ENCODE data around the gene METAP1D.
A peak's percentile ranks its signal among the peaks of the same experiment; 100 is the strongest.

Gene METAP1D

DNA sequence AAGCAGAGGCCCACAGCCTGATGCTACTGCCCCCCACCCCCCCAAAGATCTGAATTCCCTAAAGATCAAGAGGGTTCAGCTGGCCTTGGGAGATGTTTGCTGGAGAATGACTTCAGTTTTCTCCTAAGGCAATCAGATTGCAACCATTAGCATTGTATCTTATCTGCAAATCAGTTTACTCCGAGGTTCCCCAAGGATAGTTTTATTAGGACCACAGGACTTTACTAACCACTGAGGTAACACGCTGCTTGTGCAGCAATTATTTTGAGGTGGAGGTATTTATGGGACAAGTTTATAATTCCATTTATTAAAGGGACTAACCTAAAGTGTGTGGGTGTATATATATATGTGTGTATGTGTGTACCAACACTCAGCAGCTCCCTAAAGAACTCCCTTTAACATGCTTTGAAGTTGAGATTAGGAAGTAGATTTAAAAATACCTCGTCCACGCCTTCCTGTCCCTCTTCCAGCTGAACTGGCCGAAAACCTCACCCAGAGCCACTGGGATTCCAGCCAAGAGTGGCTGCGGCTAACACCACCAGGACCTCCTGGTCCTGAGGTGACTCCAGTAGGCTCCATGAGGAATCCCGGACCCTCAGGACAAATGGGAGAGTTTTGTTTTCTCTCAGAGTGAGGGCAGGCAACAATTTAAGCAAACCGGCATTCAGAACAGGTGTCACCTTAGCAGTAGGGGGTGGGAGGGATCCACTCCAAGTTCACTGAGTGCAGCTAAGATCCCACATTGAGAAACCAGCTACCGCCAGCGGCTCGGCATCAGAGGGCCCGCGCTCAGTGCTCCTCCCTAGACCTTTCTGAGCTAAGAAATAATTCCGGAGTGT lies 82.6 kb downstream of the METAP1D start:
- DNase-seq: no peak

- DNase-seq: no peak
Observed at GRCh38 chr2:172082944-172083627, 83.3 kb downstream of the METAP1D start.

DNA sequence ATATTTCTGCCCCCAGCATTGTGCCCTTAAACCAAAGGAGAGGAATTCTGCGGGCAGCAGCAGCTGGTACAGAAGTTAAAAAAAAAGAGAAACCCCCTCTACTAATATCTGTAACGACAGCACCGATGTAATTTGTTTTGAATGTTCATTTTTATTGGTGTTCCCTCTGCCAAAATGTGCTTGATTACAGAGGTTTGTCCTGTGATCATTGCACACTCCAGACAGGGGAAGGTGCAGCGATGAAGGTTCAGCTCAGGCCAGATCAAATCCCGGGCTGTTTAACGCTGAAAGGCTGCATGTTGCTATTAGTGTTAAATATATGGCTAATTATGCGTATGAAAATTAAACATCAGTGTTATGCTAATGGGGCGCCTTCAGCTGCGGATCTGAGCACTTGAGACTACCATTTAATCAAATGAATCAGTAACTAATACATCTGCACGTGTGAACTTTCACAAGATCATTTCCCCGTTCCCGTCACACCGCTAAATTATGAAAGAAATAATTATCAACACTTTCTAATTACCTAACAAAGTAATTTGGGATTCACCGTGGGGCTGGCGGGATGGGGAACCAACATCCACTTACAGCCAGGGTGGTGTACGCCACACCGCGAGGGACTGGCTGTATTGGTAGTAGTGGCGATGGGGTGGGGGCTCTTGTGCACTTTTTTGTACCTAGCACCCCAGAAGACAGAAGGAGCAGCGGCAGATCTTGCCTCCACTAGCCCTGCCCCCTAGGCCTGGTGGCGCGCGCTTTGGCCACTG lies 84.1 kb downstream of the METAP1D start:
- no peak for DNase-seq

DNA sequence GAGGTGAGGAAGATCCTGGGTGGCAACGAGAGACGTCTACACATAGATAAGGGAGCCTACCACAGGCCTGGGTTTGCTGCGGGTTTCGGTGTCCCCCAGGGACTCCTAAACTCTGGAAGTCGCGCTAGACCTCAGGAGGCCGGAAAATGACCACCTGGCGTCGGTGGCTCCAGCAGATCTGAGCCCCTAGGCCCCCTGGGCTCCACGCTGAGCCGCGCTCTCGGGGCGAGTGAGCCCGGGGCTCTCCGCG lies 84.6 kb downstream of the METAP1D start:
- DNase-seq: no peak

- peak; percentile 78 for DNase-seq
Observed at GRCh38 chr2:172084645-172085459, 85.1 kb downstream of the METAP1D start.

GRCh38 chr2:172085460-172086159 lies 85.9 kb downstream of the METAP1D start, which contains the start of gene DLX1:
Gene DLX1, plus strand, starts transcription at chr2:172085507. Its CDS starts 171 bp downstream, at chr2:172085678.
- peak; percentile 64 for DNase-seq

DNA sequence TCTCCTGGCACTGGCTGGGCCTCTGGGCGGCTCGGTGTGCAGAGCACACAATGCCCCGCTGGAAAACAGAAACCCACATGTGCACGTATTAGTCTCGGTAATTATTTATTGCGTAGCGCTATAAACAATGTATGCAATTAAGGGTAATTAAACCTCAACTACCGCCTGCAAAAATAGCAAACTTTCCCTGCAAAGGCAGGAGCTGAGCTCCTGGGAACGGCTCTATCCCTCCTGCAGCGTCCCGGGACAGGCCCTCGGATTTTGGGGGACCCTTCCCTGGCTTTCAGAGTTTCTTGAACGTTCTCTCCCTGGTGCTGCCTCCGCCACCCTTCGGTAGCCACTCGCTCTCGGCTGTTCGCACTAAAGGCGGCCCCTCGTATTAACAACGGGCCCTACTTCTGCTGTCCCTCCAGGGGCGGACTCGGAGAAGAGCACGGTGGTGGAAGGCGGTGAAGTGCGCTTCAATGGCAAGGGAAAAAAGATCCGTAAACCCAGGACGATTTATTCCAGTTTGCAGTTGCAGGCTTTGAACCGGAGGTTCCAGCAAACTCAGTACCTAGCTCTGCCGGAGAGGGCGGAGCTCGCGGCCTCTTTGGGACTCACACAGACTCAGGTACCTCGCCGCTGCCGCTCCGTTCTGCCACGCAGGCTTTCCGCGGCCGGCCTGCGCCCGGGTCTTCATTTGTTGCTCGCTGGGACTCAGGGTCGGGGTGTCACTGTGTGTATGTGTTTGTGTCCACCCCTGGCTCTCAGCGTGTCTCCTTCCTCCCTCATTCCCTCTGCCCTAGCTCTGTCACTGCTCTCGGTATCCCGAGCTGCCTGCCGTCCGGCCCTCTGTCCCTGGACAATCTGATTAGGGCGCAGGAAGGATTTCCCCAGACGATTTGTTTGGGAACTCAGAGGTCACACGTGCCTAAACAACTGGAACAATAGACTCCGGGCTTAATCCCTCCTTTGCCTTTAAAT lies 86.8 kb downstream of the METAP1D start:
- DNase-seq: peak; percentile 80

- DNase-seq: peak; percentile 55
Observed at GRCh38 chr2:172087207-172087779, 87.5 kb downstream of the METAP1D start.

DNA sequence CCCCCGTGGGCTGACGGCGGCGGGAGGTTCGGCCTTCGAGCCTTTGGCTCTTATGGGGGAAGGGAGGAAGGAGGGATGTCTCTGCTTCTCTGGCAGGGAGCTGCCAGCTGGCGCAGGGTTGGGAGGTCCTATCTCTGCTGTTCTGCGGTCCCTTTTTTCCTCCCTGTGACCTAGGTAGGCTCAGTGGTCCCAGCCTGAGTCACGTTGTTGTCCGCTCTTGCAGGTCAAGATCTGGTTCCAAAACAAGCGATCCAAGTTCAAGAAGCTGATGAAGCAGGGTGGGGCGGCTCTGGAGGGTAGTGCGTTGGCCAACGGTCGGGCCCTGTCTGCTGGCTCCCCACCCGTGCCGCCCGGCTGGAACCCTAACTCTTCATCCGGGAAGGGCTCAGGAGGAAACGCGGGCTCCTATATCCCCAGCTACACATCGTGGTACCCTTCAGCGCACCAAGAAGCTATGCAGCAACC lies 88.1 kb downstream of the METAP1D start:
- peak; percentile 58 for DNase-seq

DNA sequence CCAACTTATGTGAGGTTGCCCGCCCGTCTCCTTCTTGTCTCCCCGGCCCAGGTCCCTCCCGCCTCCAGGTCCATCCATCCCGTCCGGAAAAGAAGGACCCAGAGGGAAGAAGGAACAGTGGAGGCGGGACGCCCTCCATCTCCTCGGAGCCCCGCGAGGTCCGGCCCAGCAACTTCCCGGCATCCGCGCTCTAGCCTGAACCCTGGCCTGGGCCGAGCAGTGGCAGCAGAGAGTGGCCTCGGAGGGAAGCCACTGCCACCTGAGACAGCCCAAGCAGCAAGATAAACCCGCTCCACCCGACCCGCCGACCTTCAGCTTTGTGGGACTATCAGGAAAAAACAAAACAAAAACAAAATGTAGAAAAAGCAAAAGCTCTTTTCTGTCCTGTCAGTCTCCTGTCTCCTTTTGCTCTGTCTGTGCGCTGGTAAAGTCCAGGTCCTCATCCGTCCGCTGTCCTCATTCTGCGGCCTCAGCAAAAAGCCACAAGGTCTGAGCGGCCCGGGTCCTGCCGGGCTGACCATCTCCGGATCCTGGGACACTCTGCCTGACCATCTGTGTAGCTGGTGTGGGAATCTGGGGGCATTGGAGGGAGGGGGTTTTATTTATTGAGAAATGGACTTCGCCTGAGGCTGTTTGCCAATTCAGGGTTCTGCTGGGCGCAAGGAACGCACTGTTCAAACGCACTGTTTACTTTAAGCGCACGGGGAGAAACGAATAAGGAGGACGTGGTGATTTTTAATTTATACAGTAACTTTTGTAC lies 88.7 kb downstream of the METAP1D start:
- peak; percentile 58 for DNase-seq

DNA sequence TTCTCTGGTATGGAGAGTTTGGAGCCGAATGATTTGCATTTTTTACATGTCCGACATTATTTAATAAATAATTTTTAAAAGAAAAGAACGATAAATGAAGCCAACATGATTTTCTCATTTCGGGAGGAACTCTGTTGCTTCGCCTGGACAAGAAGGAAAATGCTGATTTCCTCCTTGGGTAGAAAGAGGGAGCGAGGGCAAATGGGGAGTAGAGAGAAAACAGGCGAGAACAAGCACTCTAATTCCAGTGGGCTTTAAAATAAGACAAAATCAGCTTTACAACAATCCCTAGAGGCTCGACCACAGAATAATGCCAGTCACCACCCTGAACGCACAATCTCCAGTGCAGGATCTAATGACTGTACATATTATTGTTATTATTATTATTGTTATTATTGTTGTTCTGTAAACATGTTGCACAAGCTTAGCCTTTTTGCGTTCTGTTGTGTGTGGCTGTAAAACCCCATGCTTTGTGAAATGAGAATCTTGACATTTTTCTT lies 89.3 kb downstream of the METAP1D start:
- no peak for DNase-seq

GRCh38 chr2:172089633-172090032 lies 89.9 kb downstream of the METAP1D start:
- DNase-seq: no peak

DNA sequence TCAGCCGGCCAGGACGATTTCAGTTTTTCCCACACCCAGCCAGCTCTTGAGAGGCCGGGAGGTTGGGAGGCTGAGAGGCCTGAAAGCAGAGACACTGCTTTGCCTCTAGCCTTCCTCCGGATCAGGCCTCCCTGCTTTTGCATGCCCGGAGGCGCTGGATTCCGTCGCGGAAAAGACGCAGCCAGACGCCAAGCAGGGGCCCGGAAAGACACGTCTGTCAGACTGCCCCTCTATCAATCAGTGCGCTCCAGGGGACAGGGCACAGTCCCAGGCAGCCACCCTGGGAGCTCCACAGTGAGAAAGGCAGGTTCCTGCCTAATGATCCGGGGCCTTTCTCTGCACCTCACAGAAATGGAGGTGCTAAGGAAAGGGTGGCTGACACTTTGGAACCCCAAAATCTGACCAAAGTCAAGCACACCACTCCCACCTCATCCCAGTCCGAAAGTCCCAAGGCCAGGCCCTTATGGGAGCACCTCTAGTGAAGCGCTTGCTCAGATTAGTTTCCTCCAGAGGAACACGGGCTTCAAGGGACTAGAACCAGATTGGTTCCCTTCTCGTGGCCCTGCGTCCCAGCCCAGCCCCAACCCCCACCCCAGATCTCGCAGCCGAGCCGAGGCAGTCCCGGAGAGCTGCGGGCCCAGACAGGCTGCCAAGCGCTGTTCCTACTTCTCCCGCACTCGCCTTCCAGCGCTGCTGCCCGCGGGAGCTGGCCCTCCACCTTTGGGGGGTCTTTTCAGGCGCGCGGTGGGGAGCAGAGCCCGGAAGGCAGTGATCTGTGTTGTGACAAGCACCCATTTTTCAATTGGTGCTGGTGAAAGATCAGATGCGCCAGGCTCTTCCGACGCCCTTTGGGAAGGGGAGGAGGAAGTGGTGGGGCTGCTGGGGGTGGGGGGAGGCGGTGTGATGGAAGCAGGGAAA lies 90.5 kb downstream of the METAP1D start:
- DNase-seq: peak; percentile 61

DNA sequence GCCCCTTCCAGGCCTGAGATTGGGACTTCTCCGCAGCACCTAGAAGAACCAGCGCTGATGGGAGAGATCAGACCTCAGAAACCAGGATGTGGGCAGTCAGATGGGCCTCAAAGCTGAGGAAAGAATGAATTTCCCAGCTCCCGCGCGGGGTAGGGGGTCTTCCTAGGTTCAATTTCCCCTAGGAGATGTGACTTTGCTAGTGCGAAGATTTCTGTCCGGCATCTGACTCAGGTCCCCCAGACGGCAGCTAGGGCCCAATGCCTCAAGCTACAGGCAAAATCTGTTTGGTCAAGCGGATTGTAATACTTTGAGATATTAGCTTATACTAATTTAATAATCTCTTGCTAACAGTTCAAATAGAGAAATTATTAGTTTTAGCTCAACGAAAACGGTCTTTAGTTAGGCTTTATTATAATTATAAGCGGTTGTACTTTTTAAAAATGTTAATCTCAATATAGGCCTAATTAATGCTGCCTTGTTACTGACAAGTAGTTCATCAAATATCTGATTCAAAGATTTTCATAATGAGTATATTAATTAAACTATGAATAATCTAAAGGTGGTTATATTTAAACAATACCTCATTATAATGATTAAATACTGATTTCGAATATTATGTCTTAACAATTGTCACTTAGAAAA lies 91.4 kb downstream of the METAP1D start:
- no peak for DNase-seq

GRCh38 chr2:172091761-172092566 lies 92.2 kb downstream of the METAP1D start:
- DNase-seq: no peak

GRCh38 chr2:172092716-172093415 lies 93.1 kb downstream of the METAP1D start:
- no peak for DNase-seq

All from activated CD8-positive, alpha-beta memory T cell treated with anti-CD3 and anti-CD28 coated beads, Interleukin-2, amount 50 U/mL, for 48 hours (primary cell).